ENCODE data around the gene CCNY. TPM values are rescaled to one million over a fixed set of nuclear protein-coding genes. Genes with fewer than 3 reads are reported as not detected.
A peak's percentile ranks its signal among the peaks of the same experiment; 100 is the strongest.
"Not testable (repeated sequence)": the region's sequence is repeated elsewhere in the genome, so short reads cannot be mapped to it uniquely, and the experiment has no call there.

The CCNY gene
- total RNA-seq, 1 donor = 35.0 TPM

DNA sequence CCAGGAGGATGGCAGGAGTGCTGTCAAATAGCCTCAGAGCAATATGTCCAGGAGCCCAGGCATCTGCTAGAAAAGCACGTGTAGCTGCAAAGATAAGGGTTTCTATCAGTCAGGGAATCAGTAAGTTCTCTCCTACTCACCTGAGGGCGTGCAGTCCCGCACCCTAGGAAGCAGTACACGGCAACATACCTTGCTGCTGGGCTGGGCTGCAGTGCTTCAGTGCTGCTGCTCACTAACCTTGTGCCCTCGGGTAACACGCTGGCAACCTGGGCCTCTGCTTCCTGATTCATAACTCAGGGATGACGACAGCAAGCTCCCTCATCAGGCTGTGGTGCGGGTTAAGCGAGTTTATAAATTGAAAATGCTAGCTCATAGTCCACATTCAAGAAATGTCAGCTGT lies 29.5 kb upstream of the CCNY start:
- no peak overlapping the region for H3K4me3 ChIP-seq (ENCODE audit: low read depth, low read length)
- TF ChIP-seq, protein P1, sequence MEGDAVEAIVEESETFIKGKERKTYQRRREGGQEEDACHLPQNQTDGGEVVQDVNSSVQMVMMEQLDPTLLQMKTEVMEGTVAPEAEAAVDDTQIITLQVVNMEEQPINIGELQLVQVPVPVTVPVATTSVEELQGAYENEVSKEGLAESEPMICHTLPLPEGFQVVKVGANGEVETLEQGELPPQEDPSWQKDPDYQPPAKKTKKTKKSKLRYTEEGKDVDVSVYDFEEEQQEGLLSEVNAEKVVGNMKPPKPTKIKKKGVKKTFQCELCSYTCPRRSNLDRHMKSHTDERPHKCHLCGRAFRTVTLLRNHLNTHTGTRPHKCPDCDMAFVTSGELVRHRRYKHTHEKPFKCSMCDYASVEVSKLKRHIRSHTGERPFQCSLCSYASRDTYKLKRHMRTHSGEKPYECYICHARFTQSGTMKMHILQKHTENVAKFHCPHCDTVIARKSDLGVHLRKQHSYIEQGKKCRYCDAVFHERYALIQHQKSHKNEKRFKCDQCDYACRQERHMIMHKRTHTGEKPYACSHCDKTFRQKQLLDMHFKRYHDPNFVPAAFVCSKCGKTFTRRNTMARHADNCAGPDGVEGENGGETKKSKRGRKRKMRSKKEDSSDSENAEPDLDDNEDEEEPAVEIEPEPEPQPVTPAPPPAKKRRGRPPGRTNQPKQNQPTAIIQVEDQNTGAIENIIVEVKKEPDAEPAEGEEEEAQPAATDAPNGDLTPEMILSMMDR (IDR thresholded peaks at IDR 0.05; ENCODE audit: insufficient read depth, low read depth, low read length) = no peak
- no peak for DNase-seq (ENCODE audit: low read depth)

DNA sequence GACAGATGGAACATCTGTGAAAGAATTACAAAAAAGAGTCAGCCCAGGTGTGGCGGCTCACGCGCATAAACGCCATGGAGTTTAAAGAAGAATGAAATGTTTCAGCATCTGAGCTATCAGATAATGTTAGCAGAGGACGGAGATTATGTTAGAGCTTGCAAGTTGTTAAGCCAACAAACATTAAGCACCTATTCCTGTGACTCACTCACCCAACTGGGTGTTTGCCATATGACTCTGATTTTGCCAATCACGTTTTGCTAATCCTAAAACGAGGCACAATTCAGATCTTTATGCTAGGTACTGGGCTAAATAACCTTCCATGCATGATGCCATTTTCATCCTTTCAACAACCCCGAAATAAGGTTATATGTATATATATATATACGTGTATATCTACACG lies 29.0 kb upstream of the CCNY start:
- TF ChIP-seq, protein P1 (IDR thresholded peaks at IDR 0.05; ENCODE audit: insufficient read depth, low read depth, low read length) = no peak
- no peak for DNase-seq (ENCODE audit: low read depth)
- no peak overlapping the region for H3K4me3 ChIP-seq (ENCODE audit: low read depth, low read length)

DNA sequence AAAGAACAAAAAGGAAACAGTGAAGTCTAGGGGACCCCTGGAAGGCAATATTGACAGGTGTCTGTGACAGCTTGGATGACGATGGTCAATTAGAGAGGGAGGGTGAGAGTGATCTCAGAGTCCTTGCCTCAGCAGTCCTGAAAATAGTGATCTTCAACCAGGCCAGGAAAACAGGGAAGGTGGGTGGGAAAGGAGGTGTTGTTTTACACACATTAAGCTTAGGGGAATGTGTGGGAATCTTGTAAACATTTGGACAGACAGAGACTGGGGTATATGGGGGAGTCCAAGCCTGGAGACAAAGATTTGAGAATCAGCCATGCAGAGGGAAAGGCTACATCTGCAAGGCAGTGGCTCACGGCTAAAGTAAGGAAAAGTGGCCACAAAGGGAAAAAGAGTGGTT lies 27.5 kb upstream of the CCNY start:
- no peak for DNase-seq (ENCODE audit: low read depth)
- TF ChIP-seq, protein P1 (IDR thresholded peaks at IDR 0.05; ENCODE audit: insufficient read depth, low read depth, low read length) = no peak
- H3K4me3 ChIP-seq (ENCODE audit: low read depth, low read length) = no peak overlapping the region

DNA sequence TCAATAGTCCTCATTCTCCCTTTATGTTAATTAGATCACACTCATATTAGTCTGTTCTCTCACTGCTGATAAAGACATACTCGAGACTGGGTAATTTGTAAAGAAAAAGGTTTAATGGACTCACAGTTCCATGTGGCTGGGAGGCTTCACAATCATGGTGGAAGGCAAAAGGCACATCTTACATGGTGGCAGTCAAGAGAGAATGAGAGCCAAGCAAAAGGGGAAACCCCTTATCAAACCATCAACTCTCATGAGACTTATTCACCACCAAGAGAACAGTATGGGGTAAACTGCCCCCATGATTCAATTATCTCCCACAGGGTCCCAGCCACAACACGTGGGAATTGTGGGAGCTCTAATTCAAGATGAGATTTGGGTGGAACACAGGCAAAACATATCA lies 22.2 kb upstream of the CCNY start:
- not testable (repeated sequence) for DNase-seq (ENCODE audit: low read depth); H3K4me3 ChIP-seq (ENCODE audit: low read depth, low read length)

DNA sequence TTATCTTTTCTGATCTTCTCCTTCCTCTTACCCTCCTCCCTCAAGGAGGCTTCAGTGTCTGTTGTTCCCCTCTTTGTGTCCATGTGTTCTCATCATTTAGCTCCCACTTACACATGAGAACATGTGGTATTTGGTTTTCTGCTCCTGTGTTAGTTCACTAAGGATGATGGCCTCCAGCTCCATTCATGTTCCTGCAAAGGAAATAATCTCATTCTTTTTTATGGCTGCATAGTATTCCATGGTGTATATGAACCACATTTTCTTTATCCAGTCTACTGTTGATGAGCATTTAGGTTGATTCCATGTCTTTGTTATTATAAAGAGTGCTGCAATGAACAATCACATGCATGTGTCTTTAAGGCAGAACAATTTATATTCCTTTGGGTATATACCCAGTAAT lies 21.1 kb upstream of the CCNY start:
- DNase-seq (ENCODE audit: low read depth) = not testable (repeated sequence)

DNA sequence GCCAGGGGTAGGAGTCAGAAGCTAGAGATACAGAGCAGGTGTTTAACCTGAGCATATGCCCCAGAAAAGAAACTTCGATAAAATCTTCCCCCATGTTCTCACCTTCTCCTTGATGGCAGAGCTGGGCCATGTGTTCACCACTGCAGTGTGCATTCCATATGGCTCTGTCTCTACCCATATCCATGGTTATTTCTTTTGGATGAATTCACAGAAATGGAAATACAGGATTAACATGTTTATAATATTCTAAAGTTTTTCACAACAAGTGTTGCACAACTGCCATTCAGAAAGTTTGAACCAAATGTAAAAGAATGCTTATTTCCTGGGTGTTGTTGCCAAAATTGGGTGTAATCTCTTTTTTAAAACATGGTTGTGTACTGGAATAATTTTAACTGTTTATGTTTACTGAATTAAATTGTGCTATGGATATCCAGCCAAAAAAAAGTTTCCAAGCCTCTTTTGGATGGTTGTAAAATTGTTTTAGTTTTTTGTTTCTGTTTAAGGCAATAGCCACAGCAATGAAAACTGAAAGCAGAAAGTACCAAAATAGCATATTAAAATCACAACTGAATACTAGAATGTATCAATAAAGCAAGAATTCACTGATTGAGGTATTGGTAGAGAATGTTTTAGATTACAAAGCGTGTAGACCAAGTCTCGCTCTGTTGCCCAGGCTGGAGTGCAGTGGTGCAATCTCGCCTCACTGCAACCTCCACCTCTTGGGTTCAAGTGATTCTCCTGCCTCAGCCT lies 19.9 kb upstream of the CCNY start:
- peak; percentile 70 for DNase-seq (ENCODE audit: low read depth)
- no peak overlapping the region for H3K4me3 ChIP-seq (ENCODE audit: low read depth, low read length)
- TF ChIP-seq, protein P1 (IDR thresholded peaks at IDR 0.05; ENCODE audit: insufficient read depth, low read depth, low read length) = no peak

More for the DNA sequence above, 21.1 kb upstream of the CCNY start:
- not testable (repeated sequence) for H3K4me3 ChIP-seq (ENCODE audit: low read depth, low read length)

DNA sequence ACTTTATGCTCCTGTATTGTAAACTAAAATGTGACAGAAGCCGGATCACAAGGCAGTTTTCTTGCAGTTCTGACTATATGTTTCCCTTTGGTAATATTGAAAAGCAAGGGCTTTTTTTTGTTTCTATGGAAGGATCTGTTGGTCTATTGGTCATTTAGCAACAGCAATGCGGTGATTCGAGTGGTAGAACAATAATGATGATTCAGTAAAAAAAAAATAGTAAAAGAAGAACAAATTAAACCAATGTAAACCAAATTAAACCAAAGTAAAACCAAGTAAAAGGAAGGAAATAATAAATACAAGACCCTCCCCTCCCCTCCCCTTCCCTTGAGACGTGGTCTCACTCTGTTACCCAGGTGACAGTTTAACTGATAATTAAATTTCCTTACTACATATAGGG lies 17.8 kb upstream of the CCNY start:
- DNase-seq (ENCODE audit: low read depth) = no peak
- TF ChIP-seq, protein P1 (IDR thresholded peaks at IDR 0.05; ENCODE audit: insufficient read depth, low read depth, low read length) = no peak
- H3K4me3 ChIP-seq (ENCODE audit: low read depth, low read length) = no peak overlapping the region

DNA sequence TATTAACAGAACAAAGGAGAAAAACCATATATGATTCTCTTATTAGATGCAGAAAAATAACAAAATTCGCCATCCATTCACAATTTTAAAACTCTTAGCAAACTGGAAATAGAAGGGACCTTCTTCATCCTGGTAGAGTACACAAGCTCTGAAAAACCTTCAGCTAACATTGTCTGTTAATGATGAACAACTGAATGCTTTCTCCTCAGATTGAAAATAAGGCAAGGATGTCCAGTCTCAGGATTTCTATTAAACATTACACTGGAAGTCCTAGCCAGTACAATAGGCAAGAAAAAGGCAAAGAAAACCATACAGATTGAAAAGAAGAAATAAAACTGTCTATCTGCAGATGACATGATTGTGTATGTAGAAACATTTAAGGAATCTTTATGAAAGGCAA lies 16.0 kb upstream of the CCNY start:
- TF ChIP-seq, protein P1 (IDR thresholded peaks at IDR 0.05; ENCODE audit: insufficient read depth, low read depth, low read length) = no peak

More for the DNA sequence above, 16.0 kb upstream of the CCNY start:
- DNase-seq (ENCODE audit: low read depth) = no peak
- H3K4me3 ChIP-seq (ENCODE audit: low read depth, low read length) = no peak overlapping the region

Measured in fibroblast of villous mesenchyme (primary cell).